ENCODE data around the gene CNNM4. TPM values are rescaled to one million over a fixed set of nuclear protein-coding genes. Genes with fewer than 3 reads are reported as not detected.
A peak's percentile ranks its signal among the peaks of the same experiment; 100 is the strongest.

Gene CNNM4
- total RNA-seq, 1 experiment from 2014 or later = 7.3 TPM

DNA sequence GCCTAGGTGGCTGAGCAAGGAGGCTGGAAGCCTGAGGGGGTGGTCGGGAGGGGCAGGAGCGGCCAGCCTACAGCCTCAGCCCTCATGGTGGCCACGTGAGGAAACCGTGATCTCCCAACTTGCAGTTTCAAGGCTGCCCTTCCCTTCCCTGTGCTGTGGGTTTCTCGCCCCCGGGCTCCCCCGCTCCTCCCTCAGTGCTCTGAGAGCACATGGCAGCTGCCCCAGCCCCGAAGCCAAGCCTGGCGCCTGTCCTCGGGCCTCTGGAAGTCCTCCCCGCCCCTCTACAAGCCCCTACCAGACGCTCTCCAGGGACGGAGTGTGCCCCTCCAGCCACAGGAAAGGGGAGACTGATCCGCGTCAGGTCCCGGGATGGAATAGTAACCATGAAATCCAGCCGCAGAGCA, 83.7 kb downstream of the CNNM4 start:
- DNase-seq (ENCODE audit: low read depth in 1 of 2, low spot score in 2 of 2) = no peak
- H3K4me3 ChIP-seq = no peak overlapping the region
- H3K4me1 ChIP-seq (replicated peaks) = no peaks in the 10 kb centered on the region
- no peaks in the 10 kb centered on the region for H3K9me3 ChIP-seq (replicated peaks)
- H3K27ac ChIP-seq = no peak overlapping the region
- no peaks in the 10 kb centered on the region for H3K27me3 ChIP-seq (replicated peaks)
- H3K36me3 ChIP-seq = peaks cover 7% of the 10 kb centered on the region

DNA sequence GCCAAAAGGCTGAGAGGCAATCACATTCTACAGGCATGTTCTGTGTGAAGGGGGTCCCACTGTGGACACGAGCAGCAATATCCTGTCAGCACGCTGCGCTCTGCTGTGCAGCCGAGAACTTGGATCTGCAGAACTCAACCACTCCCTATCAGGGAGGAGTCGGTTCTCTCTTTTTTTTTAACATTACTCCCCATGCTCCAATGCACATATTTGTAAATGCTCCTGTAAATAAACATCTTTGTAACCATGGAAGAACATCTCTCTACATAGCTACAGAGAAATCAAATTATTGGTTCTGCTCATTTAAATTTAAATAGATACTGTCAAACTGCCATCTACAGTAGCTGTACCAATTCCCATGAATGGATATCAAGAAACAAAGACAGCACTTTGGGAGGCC, 86.1 kb downstream of the CNNM4 start:
- Histone ChIP-seq H3K36me3 (peaks cover 20% of the 10 kb centered on the region), H3K27me3 (replicated peaks) (no peaks in the 10 kb centered on the region), H3K4me3 (no peak overlapping the region), H3K9me3 (replicated peaks) (no peaks in the 10 kb centered on the region), H3K27ac (no peak overlapping the region), H3K4me1 (replicated peaks) (no peaks in the 10 kb centered on the region)
- DNase-seq (ENCODE audit: low read depth in 1 of 2, low spot score in 2 of 2) = no peak

DNA sequence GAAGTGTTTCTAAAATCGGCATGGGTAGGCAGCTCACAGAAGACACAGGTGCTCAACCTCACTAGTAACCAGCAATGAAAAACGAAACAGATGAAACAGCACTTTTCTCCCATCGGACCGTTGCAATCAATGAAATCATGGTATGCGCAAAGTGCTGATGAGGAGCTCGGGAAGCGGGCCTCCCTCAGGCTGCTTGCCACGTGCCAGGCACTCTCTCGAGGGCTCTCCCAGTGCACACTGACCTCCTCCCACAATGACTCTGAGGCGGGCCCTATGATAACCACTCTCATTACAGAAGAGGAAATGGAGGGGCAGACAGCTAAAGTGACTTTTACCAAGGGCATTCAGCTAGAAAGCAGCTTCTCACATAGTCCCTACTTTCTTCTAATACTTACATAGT, 86.9 kb downstream of the CNNM4 start:
- Histone ChIP-seq H3K36me3 (peaks cover 22% of the 10 kb centered on the region), H3K27me3 (replicated peaks) (no peaks in the 10 kb centered on the region), H3K9me3 (replicated peaks) (no peaks in the 10 kb centered on the region), H3K4me1 (replicated peaks) (no peaks in the 10 kb centered on the region), H3K27ac (no peak overlapping the region), H3K4me3 (no peak overlapping the region)
- no peak for DNase-seq (ENCODE audit: low read depth in 1 of 2, low spot score in 2 of 2)

DNA sequence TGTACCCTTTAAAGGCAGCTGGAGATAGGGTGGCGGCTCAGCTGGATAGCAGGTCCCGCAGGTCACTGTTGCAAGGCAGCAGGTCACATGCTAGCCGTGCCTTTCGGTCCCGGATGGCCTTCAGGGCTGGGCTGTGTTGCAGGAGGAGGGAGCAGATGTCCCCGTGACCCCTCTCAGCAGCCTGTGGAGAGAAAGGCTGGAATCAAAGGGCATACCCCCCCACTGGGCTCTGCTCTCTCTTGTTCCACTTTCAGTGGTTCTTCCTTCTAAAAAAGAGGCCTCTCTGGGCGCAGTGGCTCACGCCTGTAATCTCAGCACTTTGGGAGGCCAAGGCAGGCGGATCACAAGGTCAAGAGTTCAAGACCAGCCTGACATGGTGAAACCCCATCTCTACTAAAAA, 87.6 kb downstream of the CNNM4 start:
- H3K4me3 ChIP-seq = no peak overlapping the region

DNA sequence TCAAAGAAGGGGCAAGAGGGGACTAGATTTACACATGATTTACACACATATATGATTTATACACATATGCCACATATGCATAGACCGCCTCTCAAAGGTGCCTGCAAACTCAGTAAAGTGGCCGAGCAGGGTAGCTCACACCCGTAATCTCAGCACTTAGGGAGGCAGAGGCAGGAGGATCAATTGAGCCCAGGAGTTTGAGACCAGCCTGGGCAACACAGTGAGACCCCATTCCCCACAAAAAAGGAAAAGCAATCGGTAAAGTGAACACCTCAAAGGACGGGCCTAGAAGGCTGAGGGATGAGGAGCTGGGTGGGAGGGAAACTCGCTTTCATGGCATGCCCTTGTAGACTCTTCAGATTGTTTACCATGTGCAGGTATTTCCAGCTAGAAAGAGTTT, 92.0 kb downstream of the CNNM4 start:
- Histone ChIP-seq H3K27ac (no peak overlapping the region), H3K27me3 (replicated peaks) (no peaks in the 10 kb centered on the region), H3K9me3 (replicated peaks) (no peaks in the 10 kb centered on the region), H3K36me3 (peaks cover 30% of the 10 kb centered on the region), H3K4me1 (replicated peaks) (peaks cover 11% of the 10 kb centered on the region), H3K4me3 (no peak overlapping the region)
- DNase-seq (ENCODE audit: low read depth in 1 of 2, low spot score in 2 of 2) = no peak

More for the DNA sequence above, 87.6 kb downstream of the CNNM4 start:
- DNase-seq (ENCODE audit: low read depth in 1 of 2, low spot score in 2 of 2) = no peak
- H3K4me1 ChIP-seq (replicated peaks) = no peaks in the 10 kb centered on the region
- H3K9me3 ChIP-seq (replicated peaks) = no peaks in the 10 kb centered on the region
- no peaks in the 10 kb centered on the region for H3K27me3 ChIP-seq (replicated peaks)
- peaks cover 28% of the 10 kb centered on the region for H3K36me3 ChIP-seq
- no peak overlapping the region for H3K27ac ChIP-seq

DNA sequence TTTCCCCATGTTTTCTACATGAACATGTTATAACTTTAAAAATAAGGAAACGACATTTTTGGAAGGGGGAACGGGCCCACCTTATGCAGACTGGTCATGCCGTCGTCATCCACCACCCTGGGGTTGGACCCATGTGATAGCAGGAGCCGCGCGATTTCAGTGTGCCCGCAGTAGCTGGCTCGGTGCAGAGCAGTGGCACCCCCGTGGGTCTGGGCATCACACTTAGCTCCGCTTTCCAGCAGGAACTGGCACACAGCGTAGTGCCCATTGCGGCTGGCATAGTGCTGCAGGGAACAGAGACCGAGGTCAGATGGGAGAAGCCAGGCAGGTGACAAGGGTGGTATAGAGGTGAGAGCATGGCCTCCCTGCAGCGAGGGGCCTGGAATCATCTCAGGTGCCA, 92.6 kb downstream of the CNNM4 start:
- no peak for DNase-seq (ENCODE audit: low read depth in 1 of 2, low spot score in 2 of 2)
- Histone ChIP-seq H3K4me1 (replicated peaks) (peaks cover 13% of the 10 kb centered on the region), H3K9me3 (replicated peaks) (no peaks in the 10 kb centered on the region), H3K4me3 (no peak overlapping the region), H3K27me3 (replicated peaks) (no peaks in the 10 kb centered on the region), H3K27ac (no peak overlapping the region), H3K36me3 (peaks cover 25% of the 10 kb centered on the region)

DNA sequence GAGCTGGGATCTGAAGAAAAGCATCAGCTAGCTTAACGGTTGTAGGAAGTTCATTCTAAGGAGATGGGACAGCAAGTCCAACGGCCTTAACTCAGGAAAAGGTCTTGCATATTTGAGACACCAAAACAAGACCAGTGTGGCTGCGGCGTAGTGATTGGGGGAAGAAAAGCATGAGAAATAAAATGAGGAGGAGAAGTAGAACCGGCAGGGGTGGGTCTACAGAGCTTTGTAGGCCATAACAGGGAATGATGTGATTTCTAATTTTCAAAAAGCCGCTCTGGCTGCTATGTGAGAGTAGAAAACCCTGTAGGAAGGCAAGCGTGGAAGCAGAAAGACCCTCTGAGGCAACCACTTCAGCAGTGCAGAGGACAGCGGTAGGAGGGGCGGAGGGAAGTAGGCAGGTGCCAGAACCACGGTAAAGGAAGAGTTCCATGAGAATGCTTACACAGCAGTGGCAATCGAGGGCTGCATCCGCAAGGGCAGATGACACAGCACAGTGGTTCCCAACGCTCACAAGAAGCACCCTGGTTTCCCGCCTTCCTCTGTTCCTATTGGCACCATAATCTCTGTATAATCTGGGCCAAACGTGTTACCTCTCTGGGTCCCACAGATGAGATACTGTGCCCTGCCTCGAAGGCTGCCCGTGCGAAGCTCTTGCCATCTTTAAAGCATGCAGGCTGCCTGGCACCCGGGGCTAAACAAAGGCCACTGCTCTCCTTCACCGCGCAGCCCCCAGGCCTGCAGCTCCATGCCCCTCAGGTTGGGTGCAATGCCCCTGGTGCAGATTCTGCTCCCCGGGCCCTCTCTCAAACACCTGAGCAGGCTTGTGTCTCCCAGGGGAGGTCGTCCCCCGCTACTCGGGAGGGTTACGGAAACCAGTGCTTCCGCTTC, 96.3 kb downstream of the CNNM4 start:
- H3K27ac ChIP-seq = peak overlapping the region; percentile 38; the same call in 1 of the 2 replicates
- H3K9me3 ChIP-seq (replicated peaks) = no peaks in the 10 kb centered on the region; the same call in 1 of the 2 replicates
- H3K4me1 ChIP-seq (replicated peaks) = peaks cover 19% of the 10 kb centered on the region
- no peaks in the 10 kb centered on the region for H3K27me3 ChIP-seq (replicated peaks)
- H3K36me3 ChIP-seq = peaks cover 36% of the 10 kb centered on the region
- peak overlapping the region; percentile 75 for H3K4me3 ChIP-seq
- peak in 1 of 2 experiments; percentile 32 for DNase-seq (ENCODE audit: low read depth in 1 of 2, low spot score in 2 of 2)

DNA sequence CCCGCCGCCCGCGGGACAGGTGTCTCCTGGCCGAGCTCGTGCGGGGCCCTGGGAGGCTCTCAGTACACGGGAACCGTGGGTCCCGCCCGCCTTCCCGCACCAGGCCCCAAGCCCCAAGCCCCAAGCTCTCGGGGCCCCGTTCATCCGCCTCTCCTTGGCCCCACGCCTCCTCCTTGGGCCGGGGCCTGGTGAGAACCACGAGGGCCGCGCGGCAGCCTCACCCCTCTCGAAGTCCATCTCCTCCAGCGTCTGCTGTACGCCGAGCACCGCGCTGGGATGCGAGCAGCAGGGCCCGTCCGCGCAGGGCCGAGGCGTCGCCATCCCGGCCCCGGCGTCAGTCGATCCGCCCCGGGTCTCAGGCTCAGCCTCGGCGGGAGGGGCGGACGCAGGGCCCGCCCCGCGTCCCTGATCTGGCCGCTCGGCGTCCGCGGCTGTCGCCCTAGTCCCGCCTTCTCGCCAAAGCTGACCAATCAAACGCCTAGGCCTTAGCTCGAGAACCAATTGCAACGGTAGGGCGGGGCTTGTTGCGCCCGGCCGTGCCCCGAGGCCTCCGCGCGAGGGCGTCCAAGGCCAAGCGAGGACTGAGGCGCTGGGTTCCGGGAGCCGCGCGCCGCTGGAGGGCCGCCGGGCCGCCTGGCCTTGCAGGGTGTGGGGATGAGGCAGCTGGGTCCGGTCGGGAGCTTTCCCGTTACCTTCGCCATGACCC, 97.1 kb downstream of the CNNM4 start, which contains the start of gene ANKRD39:
Gene ANKRD39, minus strand, starts transcription at position 350 of the 706 bp plus-strand sequence. Its CDS starts 29 bp downstream, at position 321.
- no peaks in the 10 kb centered on the region; the same call in 1 of the 2 replicates for H3K9me3 ChIP-seq (replicated peaks)
- H3K36me3 ChIP-seq = peaks cover 39% of the 10 kb centered on the region
- H3K27ac ChIP-seq = peak within 1 kb of the TSS; percentile 38; the same call in 1 of the 2 replicates
- H3K4me3 ChIP-seq = peak within 1 kb of the TSS; percentile 75
- no peaks in the 10 kb centered on the region for H3K27me3 ChIP-seq (replicated peaks)
- peak; percentile 97 to 98 for DNase-seq (ENCODE audit: low read depth in 1 of 2, low spot score in 2 of 2)
- peaks cover 19% of the 10 kb centered on the region for H3K4me1 ChIP-seq (replicated peaks)

DNA sequence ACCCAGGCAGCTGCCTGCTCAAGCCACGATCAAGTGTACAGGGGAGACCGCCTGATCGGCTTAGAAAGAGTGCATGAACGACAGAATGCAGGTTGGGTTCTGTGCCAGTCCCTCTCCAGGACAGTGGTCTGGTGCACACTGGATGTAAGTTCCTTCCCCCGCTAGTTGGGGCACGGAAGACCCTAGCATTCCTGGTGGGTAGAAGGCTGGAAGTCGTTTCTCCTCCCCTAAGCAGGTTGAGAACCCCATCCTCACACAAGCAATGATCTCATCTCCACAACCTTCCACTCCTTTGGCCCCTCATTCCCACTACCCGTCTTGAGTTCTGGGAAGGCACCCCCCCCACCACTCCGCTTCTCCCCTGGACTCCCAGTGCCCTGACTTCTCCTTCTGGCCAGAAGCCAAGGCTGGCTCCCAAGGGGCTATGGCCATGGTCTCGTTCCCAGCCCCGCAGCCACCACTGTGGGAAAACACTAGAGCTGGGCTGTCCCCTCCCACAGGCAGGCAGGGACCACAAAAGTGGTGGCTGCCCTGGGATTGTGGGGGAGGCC, 98.5 kb downstream of the CNNM4 start:
- Histone ChIP-seq H3K27ac (no peak overlapping the region), H3K36me3 (peaks cover 47% of the 10 kb centered on the region), H3K27me3 (replicated peaks) (no peaks in the 10 kb centered on the region), H3K9me3 (replicated peaks) (no peaks in the 10 kb centered on the region; the same call in 1 of the 2 replicates), H3K4me3 (no peak overlapping the region), H3K4me1 (replicated peaks) (peaks cover 28% of the 10 kb centered on the region)
- DNase-seq (ENCODE audit: low read depth in 1 of 2, low spot score in 2 of 2) = no peak

DNA sequence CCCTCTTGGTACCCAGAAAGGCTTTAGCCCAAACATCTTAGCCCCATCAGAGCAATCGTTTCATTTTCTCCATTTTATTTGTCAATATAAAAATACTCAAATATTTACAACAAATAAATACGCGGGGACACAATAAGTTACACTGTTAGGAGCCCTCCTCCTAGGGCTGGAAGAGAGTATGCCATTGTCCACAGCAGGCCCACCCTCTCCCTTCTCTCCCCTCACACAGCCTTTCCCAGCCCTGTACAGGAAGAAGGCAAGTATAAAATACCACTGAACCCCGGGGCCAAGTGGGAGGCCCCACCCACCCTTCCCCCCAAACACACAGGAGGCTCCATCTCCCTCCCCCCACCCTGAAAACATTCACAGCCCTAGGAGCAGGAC, 99.0 kb downstream of the CNNM4 start:
- Histone ChIP-seq H3K9me3 (replicated peaks) (no peaks in the 10 kb centered on the region; the same call in 1 of the 2 replicates), H3K4me3 (no peak overlapping the region), H3K4me1 (replicated peaks) (peaks cover 28% of the 10 kb centered on the region), H3K27ac (no peak overlapping the region), H3K27me3 (replicated peaks) (no peaks in the 10 kb centered on the region), H3K36me3 (peaks cover 52% of the 10 kb centered on the region)
- DNase-seq (ENCODE audit: low read depth in 1 of 2, low spot score in 2 of 2) = no peak

DNA sequence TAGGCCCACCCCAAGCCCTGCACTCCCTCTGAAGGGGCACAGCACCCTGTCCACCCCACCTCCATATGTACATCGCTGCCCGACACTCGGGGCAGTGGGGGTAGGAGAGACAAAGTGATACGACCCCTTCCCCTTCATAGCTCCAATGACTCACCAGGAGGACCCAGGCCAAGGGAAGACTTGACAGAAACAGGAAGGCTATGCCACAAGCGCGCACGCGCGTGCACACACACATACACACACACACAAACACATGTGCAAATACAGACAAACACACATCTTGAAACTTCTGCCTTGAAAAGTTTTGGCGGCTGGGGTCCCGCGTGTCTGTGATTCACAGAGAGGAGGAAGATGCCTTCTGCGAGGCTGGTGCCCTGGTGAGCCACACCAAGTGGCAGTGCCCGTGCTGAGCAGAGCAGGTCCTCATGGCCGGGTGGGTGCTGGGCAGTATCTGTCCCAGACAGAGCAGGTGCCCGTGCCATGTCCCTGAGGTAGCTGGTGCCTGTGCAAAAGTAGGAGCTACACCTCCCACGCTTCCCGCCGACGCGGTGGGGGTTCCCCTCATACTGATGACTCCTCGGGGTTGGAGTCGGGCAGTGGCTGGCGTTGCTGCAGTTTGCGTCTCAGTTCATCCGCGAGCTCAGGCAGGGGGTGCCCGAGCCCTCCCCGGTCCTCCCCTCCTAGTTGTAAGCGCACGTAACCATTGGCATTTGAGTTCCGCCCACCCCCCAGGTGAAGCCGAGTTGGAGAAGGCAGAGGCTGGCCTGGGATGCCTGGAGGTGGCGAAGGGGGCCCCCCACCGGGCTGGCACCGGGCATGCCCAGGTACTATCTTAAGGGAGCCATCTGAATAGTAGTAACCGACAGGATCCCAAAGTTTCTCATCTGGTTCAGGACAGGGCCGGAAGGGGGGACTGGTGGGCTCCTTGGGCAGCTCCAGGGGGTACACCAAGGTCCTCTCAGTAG, 99.6 kb downstream of the CNNM4 start:
- Histone ChIP-seq H3K27ac (no peak overlapping the region), H3K9me3 (replicated peaks) (no peaks in the 10 kb centered on the region; the same call in 1 of the 2 replicates), H3K4me3 (no peak overlapping the region), H3K36me3 (peaks cover 59% of the 10 kb centered on the region), H3K27me3 (replicated peaks) (no peaks in the 10 kb centered on the region), H3K4me1 (replicated peaks) (peaks cover 28% of the 10 kb centered on the region)
- no peak for DNase-seq (ENCODE audit: low read depth in 1 of 2, low spot score in 2 of 2)

DNA sequence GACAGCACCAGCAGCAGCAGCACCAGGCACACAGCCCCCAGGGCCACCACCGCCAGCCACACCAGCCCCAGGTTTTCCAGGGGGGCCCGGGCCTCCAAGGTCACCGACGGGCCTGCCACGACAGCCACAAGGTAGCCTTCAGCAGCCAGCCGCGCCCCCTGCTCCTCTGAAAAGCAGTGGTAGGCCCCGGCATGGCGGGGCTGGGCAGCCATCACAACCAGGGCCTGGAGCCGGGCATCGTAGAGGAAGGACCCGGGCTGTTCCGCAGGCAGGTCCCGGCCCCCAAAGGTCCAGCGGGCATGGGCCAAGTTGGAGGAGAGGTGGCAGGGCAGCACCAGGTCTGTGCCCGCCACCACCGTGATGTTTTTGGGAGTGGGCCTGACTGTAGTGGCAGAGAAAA, 100.4 kb downstream of the CNNM4 start:
- Histone ChIP-seq H3K4me1 (replicated peaks) (peaks cover 28% of the 10 kb centered on the region), H3K36me3 (peaks cover 66% of the 10 kb centered on the region), H3K27me3 (replicated peaks) (no peaks in the 10 kb centered on the region), H3K4me3 (no peak overlapping the region), H3K9me3 (replicated peaks) (no peaks in the 10 kb centered on the region; the same call in 1 of the 2 replicates), H3K27ac (no peak overlapping the region)
- no peak for DNase-seq (ENCODE audit: low read depth in 1 of 2, low spot score in 2 of 2)

Data from SJSA1 (cell line).